Esophagus muscularis mucosa (tissue), 4 donors: Measurements from ENCODE around the gene ANKRD12. TPM values are rescaled to one million over a fixed set of nuclear protein-coding genes. Genes with fewer than 3 reads are reported as not detected.
"Not testable (repeated sequence)": the region's sequence is repeated elsewhere in the genome, so short reads cannot be mapped to it uniquely, and the experiment has no call there.

ENCODE experiments used
- DNase-seq: peaks from one replicate; pipeline ENCODE4 v3.0.0-alpha.2; 2017; ENCODE audit errors: extremely low spot score
- H3K27ac ChIP-seq, 4 donors: fragments of 200-600 bp; sonication (generic); replicated peaks in 1 of 4; 1 replicate in 3 of 4; 2 replicates in 1 of 4; pipeline ENCODE4 v1.5.1; 2016 to 2019; ENCODE audit warnings: mild to moderate bottlenecking in 1 of 4
- H3K27me3 ChIP-seq, 4 donors: fragments of 200-600 bp; sonication (generic); one replicate each; pipeline versions ENCODE4 v1.5.1 to v1.6.0; 2016 to 2019
- H3K36me3 ChIP-seq, 4 donors: fragments of 200-600 bp; sonication (generic); one replicate each; pipeline ENCODE4 v1.5.1; 2016 to 2019
- H3K4me1 ChIP-seq, 4 donors: fragments of 200-600 bp; sonication (generic); one replicate each; pipeline ENCODE4 v1.5.1; 2016 to 2019
- H3K4me3 ChIP-seq, 4 donors: fragments of 200-600 bp; sonication (generic); 1 replicate in 2 of 4; 2 replicates in 2 of 4; pipeline ENCODE4 v1.5.1; 2016 to 2019; ENCODE audit warnings: mild to moderate bottlenecking in 4 of 4, moderate library complexity in 1 of 4
- H3K9me3 ChIP-seq, 4 donors: fragments of 200-600 bp; sonication (generic); 1 replicate in 3 of 4; 2 replicates in 1 of 4; pipeline ENCODE4 v1.5.1; 2016 to 2019
- CTCF ChIP-seq, 3 experiments: fragments of 200-600 bp in 2 of 3; fragments of 450-650 bp in 1 of 3; sonication (generic) in 2 of 3; IDR thresholded peaks; one replicate each; pipeline ENCODE4 v1.5.1; 2017 to 2019; ENCODE audit warnings: antibody characterized with exemption in 3 of 3, mild to moderate bottlenecking in 2 of 3, moderate library complexity in 1 of 3
- EP300 ChIP-seq: sonication (generic); formaldehyde crosslinking; IDR thresholded peaks from one replicate; pipeline ENCODE4 v1.6.1; 2017; ENCODE audit warnings: antibody characterized with exemption
- POLR2A ChIP-seq: fragments of 450-650 bp; IDR thresholded peaks from one replicate; pipeline ENCODE4 v1.6.1; 2017; ENCODE audit warnings: antibody characterized with exemption, moderate library complexity, mild to moderate bottlenecking, low read depth
- POLR2AphosphoS5 ChIP-seq, 2 donors: sonication (generic); formaldehyde crosslinking; IDR thresholded peaks; one replicate each; pipeline ENCODE4 v1.6.1; 2017; ENCODE audit warnings: antibody characterized with exemption in 2 of 2
- WGBS: methylation state at CpG from one replicate; pipeline ENCODE4 v1.1.5; 2018; 5-methylcytosine and 5-hydroxymethylcytosine counted together
- intact Hi-C: fragments of 100-400 bp; cut with DNase I; formaldehyde crosslinking; loops from one replicate; pipeline ENCODE4 v1.15.1; 2023
- total RNA-seq, 4 donors: library from RNA; depleted of rRNA; stranded (reverse); fragments of >200 nt; gene quantifications; one replicate each; pipeline versions ENCODE4 v1.1.0 to v1.2.1, GENCODE V29; 2016

The ANKRD12 gene
- total RNA-seq, 4 donors from 2014 or later: 65.2 to 108 (median 92.9) TPM

GRCh38 chr18:9091066-9091476, 45.5 kb upstream of the ANKRD12 start:
- Histone ChIP-seq H3K27me3 (no peaks in the 10 kb centered on the region), H3K9me3 (no peaks in the 10 kb centered on the region), H3K36me3 (no peaks in the 10 kb centered on the region), H3K4me3 (no peak overlapping the region), H3K4me1 (peaks cover 6 to 30% (median 26%) of the 10 kb centered on the region in 4 donors), H3K27ac (no peak overlapping the region)
- DNase-seq: no peak
- no peak for TF ChIP-seq CTCF (IDR thresholded peaks at IDR 0.05)
- intact Hi-C loops: no loop called here
- WGBS: 85% methylated on average over 4 of the region's 4 CpGs

GRCh38 chr18:9092665-9093064, 43.9 kb upstream of the ANKRD12 start:
- Histone ChIP-seq H3K27me3 (no peaks in the 10 kb centered on the region), H3K9me3 (no peaks in the 10 kb centered on the region), H3K4me3 (no peak overlapping the region), H3K36me3 (no peaks in the 10 kb centered on the region), H3K27ac (peak overlapping the region in 1 of 4 donors; percentile 7), H3K4me1 (peaks cover 6 to 45% (median 39%) of the 10 kb centered on the region in 4 donors)
- DNase-seq: no peak
- intact Hi-C loops: no loop called here
- WGBS: 58% methylated on average over 2 of the region's 2 CpGs
- no peak for TF ChIP-seq CTCF (IDR thresholded peaks at IDR 0.05)
- no peak for TF ChIP-seq POLR2AphosphoS5 (IDR thresholded peaks at IDR 0.05)
- no peak for TF ChIP-seq EP300
- no peak for TF ChIP-seq POLR2A

DNA sequence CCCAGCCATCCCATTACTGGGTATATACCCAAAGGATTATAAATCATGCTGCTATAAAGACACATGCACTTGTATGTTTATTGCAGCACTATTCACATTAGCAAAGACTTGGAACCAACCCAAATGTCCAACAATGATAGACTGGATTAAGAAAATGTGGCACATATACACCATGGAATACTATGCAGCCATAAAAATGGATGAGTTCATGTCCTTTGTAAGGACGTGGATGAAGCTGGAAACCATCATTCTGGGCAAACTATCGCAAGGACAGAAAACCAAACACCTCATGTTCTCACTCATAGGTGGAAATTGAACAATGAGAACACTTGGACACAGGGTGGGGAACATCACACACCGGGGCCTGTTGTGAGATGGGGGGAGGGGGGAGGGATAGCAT, 43.5 kb upstream of the ANKRD12 start:
- peaks cover 6 to 50% (median 43%) of the 10 kb centered on the region in 4 donors for H3K4me1 ChIP-seq
- intact Hi-C loops: not testable (repeated sequence)

GRCh38 chr18:9094307-9095226, 42.0 kb upstream of the ANKRD12 start:
- Histone ChIP-seq H3K4me3 (no peak overlapping the region), H3K4me1 (peaks cover 6 to 61% (median 46%) of the 10 kb centered on the region in 4 donors), H3K36me3 (no peaks in the 10 kb centered on the region), H3K9me3 (no peaks in the 10 kb centered on the region), H3K27me3 (no peaks in the 10 kb centered on the region), H3K27ac (peak overlapping the region; percentile 75 to 82 (median 78))
- WGBS: 46% methylated on average over 7 of the region's 7 CpGs
- TF ChIP-seq EP300 (no peak), POLR2AphosphoS5 (IDR thresholded peaks at IDR 0.05) (no peak)
- intact Hi-C loops: no loop called here
- DNase-seq: peak; percentile 14

More for the DNA sequence above, 43.5 kb upstream of the ANKRD12 start:
- H3K36me3 ChIP-seq, H3K27me3 ChIP-seq, H3K9me3 ChIP-seq, DNase-seq, H3K4me3 ChIP-seq, H3K27ac ChIP-seq: not testable (repeated sequence)
- 85% methylated on average over 3 of the region's 3 CpGs for WGBS

DNA sequence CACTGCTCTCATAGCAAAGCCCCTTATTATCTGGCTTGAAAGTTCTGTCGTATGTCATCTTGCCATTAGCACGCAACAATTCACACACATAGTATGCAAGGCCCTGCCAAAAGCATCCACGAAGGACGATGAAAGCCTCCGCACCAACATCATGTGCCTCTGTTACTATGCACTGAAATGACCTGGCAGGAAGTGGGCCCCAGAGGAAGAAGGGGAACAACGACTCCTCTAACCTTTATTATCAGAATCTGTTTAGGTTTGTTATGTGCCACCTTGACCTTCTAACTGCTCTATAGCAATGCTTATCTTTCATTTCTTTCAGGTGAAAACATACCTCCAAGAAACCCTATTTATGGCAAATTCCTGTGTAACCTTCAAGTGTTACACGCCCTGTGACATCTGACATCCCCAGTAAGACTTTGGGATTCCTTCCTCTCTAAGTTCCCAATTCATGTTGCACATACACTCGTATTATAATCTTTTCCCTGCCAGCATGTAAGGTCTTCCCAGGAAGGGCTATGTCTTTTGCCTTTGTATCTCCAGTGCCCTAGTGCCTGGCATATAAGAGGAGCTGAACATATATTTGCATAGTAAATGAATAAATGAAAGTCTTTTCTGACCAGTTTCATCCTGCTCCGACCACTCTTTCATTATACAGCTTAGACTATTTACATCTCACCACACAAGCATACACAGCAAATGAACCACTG, 41.1 kb upstream of the ANKRD12 start:
- WGBS: 28% methylated on average over 9 of the region's 9 CpGs
- intact Hi-C loops: no loop called here
- H3K27me3 ChIP-seq: no peaks in the 10 kb centered on the region
- peaks cover 6 to 61% (median 46%) of the 10 kb centered on the region in 4 donors for H3K4me1 ChIP-seq
- H3K4me3 ChIP-seq: no peak overlapping the region
- no peaks in the 10 kb centered on the region for H3K36me3 ChIP-seq
- TF ChIP-seq EP300 (no peak), POLR2AphosphoS5 (IDR thresholded peaks at IDR 0.05) (peak in 1 of 2 donors; percentile 47), CTCF (IDR thresholded peaks at IDR 0.05) (no peak), POLR2A (no peak)
- peak overlapping the region; percentile 75 to 82 (median 78) for H3K27ac ChIP-seq
- DNase-seq: no peak
- H3K9me3 ChIP-seq: no peaks in the 10 kb centered on the region
